Transverse colon (tissue), 4 donors: ENCODE data around the gene KIF20A.

Experiments used
- EP300 ChIP-seq: sonication (generic); formaldehyde crosslinking; IDR thresholded peaks from one replicate; pipeline ENCODE4 v1.6.1; 2017; ENCODE audit warnings: antibody characterized with exemption, low read depth
- POLR2A ChIP-seq: fragments of 450-650 bp; IDR thresholded peaks from one replicate; pipeline ENCODE4 v1.6.1; 2016; ENCODE audit warnings: antibody characterized with exemption, mild to moderate bottlenecking, moderate library complexity
- POLR2AphosphoS5 ChIP-seq, 3 donors: sonication (generic); formaldehyde crosslinking; IDR thresholded peaks; one replicate each; pipeline ENCODE4 v1.6.1; 2016; ENCODE audit warnings: antibody characterized with exemption in 3 of 3
- TF ChIP-seq, protein P1 (sequence below), 5 experiments: fragments of 200-600 bp in 3 of 5; fragments of 450-650 bp in 2 of 5; sonication (generic) in 3 of 5; IDR thresholded peaks; 1 replicate in 2 of 5; 2 replicates in 3 of 5; pipeline ENCODE4 v1.5.1; 2016 to 2017; ENCODE audit warnings: antibody characterized with exemption in 5 of 5, inconsistent platforms in 3 of 5, mild to moderate bottlenecking in 2 of 5, moderate library complexity in 1 of 5

DNA sequence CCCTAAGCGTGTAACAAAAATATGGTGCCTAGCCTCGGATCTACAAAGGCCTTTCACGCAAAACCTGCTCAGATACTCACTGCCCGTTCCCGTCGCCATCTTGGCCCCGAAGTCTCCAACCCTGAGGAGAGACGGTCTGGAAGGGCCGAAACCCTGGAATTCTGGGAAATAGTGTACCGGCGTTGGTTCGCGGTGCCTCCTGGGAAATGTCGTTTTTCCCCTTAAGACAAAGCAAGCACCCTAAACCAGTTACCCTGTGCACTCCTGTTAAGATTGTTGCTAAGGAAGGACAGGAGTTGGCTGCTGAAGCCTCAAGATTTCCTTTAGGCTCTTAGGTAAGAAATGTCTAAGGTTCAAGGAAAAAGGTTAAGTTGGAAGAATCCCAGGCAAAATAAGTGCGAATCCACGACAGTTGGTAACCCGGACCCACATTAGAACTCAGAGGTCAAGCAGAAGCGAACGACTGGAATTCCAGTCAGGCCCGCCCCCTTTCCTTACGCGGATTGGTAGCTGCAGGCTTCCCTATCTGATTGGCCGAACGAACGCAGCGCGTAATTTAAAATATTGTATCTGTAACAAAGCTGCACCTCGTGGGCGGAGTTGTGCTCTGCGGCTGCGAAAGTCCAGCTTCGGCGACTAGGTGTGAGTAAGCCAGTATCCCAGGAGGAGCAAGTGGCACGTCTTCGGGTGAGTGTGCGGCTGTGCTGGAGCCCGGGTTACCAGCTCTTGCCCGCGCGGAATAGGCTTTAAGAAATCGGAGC, at the start of gene KIF20A, which contains the start of gene BRD8:
- peak; percentile 50 to 88 (median 79) for TF ChIP-seq POLR2AphosphoS5 (IDR thresholded peaks at IDR 0.05)
- TF ChIP-seq, protein P1, sequence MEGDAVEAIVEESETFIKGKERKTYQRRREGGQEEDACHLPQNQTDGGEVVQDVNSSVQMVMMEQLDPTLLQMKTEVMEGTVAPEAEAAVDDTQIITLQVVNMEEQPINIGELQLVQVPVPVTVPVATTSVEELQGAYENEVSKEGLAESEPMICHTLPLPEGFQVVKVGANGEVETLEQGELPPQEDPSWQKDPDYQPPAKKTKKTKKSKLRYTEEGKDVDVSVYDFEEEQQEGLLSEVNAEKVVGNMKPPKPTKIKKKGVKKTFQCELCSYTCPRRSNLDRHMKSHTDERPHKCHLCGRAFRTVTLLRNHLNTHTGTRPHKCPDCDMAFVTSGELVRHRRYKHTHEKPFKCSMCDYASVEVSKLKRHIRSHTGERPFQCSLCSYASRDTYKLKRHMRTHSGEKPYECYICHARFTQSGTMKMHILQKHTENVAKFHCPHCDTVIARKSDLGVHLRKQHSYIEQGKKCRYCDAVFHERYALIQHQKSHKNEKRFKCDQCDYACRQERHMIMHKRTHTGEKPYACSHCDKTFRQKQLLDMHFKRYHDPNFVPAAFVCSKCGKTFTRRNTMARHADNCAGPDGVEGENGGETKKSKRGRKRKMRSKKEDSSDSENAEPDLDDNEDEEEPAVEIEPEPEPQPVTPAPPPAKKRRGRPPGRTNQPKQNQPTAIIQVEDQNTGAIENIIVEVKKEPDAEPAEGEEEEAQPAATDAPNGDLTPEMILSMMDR (IDR thresholded peaks at IDR 0.05): no peak
- peak; percentile 22 for TF ChIP-seq POLR2A
- TF ChIP-seq EP300: no peak
